A549 (cell line): ENCODE results near the gene ACTA2. TPM values are rescaled to one million over a fixed set of nuclear protein-coding genes. Genes with fewer than 3 reads are reported as not detected.

Experiments used
- ATAC-seq, 2 experiments: fragments of 200-7000 bp in 1 of 2; fragments of >200 bp in 1 of 2; cut with Nextera tagmentation in 1 of 2; cut with Tn5 transposase in 1 of 2; 3 replicates each; pipeline versions ENCODE4 v1.8.0 to v1.9.1; 2018 to 2020; ENCODE audit warnings: mild to moderate bottlenecking in 1 of 2, moderate library complexity in 1 of 2
- CTCF ChIA-PET: fragments of 300-600 bp; sonication (Branson Sonifier 250); formaldehyde crosslinking; extraction: SDS; loops from one replicate; lab custom pipeline; 2021; ENCODE audit warnings: antibody characterized with exemption, inconsistent platforms; lab: Yijun Ruan, JAX
- POLR2A ChIA-PET: fragments of 350-600 bp; formaldehyde crosslinking; extraction: SDS; loops from one replicate; lab custom pipeline; 2021; ENCODE audit warnings: antibody characterized with exemption, inconsistent platforms; lab: Yijun Ruan, JAX
- DNase-seq, 2 experiments: peaks; one replicate each; pipeline versions ENCODE4 v3.0.0 to v3.0.0-alpha.2; 2011 to 2016; ENCODE audit warnings: low read depth in 1 of 2, low spot score in 1 of 2
- FAIRE-seq: peaks from 2 replicates; lab custom pipeline; 2011; peaks lifted over from hg19 to GRCh38; lab: Jason Lieb, UNC
- H3K27ac ChIP-seq, 2 experiments: fragments of >200 bp; sonication (Bioruptor Twin); formaldehyde crosslinking; 3 replicates each; pipeline ENCODE4 v1.5.1; 2016 to 2017
- H3K4me1 ChIP-seq: fragments of >200 bp; sonication (Bioruptor Twin); formaldehyde crosslinking; 3 replicates; pipeline ENCODE4 v1.6.1; 2016
- H3K4me2 ChIP-seq: fragments of >200 bp; sonication (Bioruptor Twin); formaldehyde crosslinking; 3 replicates; pipeline ENCODE4 v1.6.1; 2016
- H3K4me3 ChIP-seq: fragments of >200 bp; sonication (Bioruptor Twin); formaldehyde crosslinking; 3 replicates; pipeline ENCODE4 v1.5.1; 2016
- H3K9me3 ChIP-seq: fragments of >200 bp; sonication (Bioruptor Twin); formaldehyde crosslinking; 3 replicates; pipeline ENCODE4 v1.6.1; 2016
- BCL3 ChIP-seq: fragments of >200 bp; sonication (Bioruptor Twin); formaldehyde crosslinking; IDR thresholded peaks from 3 replicates; pipeline ENCODE4 v1.6.1; 2016
- BHLHE40 ChIP-seq: IDR thresholded peaks from 2 replicates; pipeline ENCODE4 v1.6.1; 2012; ENCODE audit warnings: low read depth, low read length, inconsistent platforms
- CEBPB ChIP-seq, 2 experiments: fragments of >200 bp in 1 of 2; sonication (Bioruptor Twin) in 1 of 2; formaldehyde crosslinking in 1 of 2; IDR thresholded peaks; 2 replicates each; pipeline ENCODE4 v1.6.1; 2012 to 2016
- EP300 ChIP-seq, 2 experiments: fragments of >200 bp; sonication (Bioruptor Twin); formaldehyde crosslinking; IDR thresholded peaks; 2 replicates in 1 of 2; 3 replicates in 1 of 2; pipeline ENCODE4 v1.6.1; 2016 to 2017
- ESRRA ChIP-seq: fragments of 150-350 bp; IDR thresholded peaks from 2 replicates; pipeline ENCODE4 v1.6.1; 2014; ENCODE audit warnings: mild to moderate bottlenecking, low read length, borderline replicate concordance
- FOSL2 ChIP-seq, 2 experiments: fragments of 450-650 bp in 1 of 2; fragments of >200 bp in 1 of 2; sonication (Bioruptor Twin) in 1 of 2; formaldehyde crosslinking; IDR thresholded peaks; 2 replicates each; pipeline versions ENCODE4 v1.5.0 to v1.6.1; 2016 to 2020; ENCODE audit warnings: mild to moderate bottlenecking in 1 of 2, moderate library complexity in 1 of 2
- JUN ChIP-seq, 2 experiments: fragments of >200 bp; sonication (Bioruptor Twin); formaldehyde crosslinking; IDR thresholded peaks; 2 replicates in 1 of 2; 3 replicates in 1 of 2; pipeline ENCODE4 v1.6.1; 2016 to 2017
- KDM5A ChIP-seq: fragments of 200-600 bp; sonication (generic); IDR thresholded peaks from 2 replicates; pipeline ENCODE4 v1.6.1; 2016; ENCODE audit warnings: antibody characterized with exemption, mild to moderate bottlenecking
- MAFK ChIP-seq: fragments of 450-650 bp; IDR thresholded peaks from 2 replicates; pipeline ENCODE4 v1.6.1; 2014; ENCODE audit not compliant: partially characterized antibody
- MAX ChIP-seq: IDR thresholded peaks from 2 replicates; pipeline ENCODE4 v1.6.1; 2012
- MAZ ChIP-seq: fragments of 150-350 bp; IDR thresholded peaks from 2 replicates; pipeline ENCODE4 v1.6.1; 2014; ENCODE audit warnings: antibody characterized with exemption, low read depth, low read length, borderline replicate concordance
- NFE2L2 ChIP-seq: fragments of 150-350 bp; conservative IDR thresholded peaks from 2 replicates; pipeline ENCODE4 v1.6.1; 2014; ENCODE audit warnings: low read length
- NR3C1 ChIP-seq: fragments of >200 bp; sonication (Bioruptor Twin); formaldehyde crosslinking; IDR thresholded peaks from 3 replicates; pipeline ENCODE4 v1.6.1; 2017
- POLR2A ChIP-seq: IDR thresholded peaks from 2 replicates; pipeline ENCODE4 v1.6.1; 2012; ENCODE audit warnings: mild to moderate bottlenecking, low read length
- POLR2AphosphoS2 ChIP-seq: conservative IDR thresholded peaks from 2 replicates; pipeline ENCODE4 v1.6.1; 2012; ENCODE audit warnings: low read length, improper control_type of control experiment, inconsistent platforms
- RARB ChIP-seq: fragments of 250-450 bp; sonication (Bioruptor Pico); IDR thresholded peaks from 2 replicates; pipeline ENCODE4 v1.8.0; 2021; ENCODE audit warnings: mild to moderate bottlenecking, moderate library complexity
- RCOR1 ChIP-seq: fragments of 150-350 bp; IDR thresholded peaks from 2 replicates; pipeline ENCODE4 v1.6.1; 2014; ENCODE audit warnings: antibody characterized with exemption, low read length, low read depth
- REST ChIP-seq: fragments of 200-600 bp; sonication (generic); IDR thresholded peaks from 2 replicates; pipeline ENCODE4 v1.6.1; 2016; ENCODE audit warnings: antibody characterized with exemption, mild to moderate bottlenecking, moderate library complexity
- SMC3 ChIP-seq: fragments of >200 bp; sonication (Bioruptor Twin); formaldehyde crosslinking; IDR thresholded peaks from 3 replicates; pipeline ENCODE4 v1.6.1; 2018; ENCODE audit warnings: inconsistent platforms
- WGBS: methylation state at CpG from one replicate; pipeline ENCODE4 v1.1.6; 2017; ENCODE audit errors: missing lambda C conversion rate; 5-methylcytosine and 5-hydroxymethylcytosine counted together
- polyA plus RNA-seq, 4 experiments: library from polyadenylated mRNA; depleted of rRNA in 3 of 4; stranded (reverse); fragments of >200 nt; fragmentation: RNase III in 1 of 4; extraction: RNeasy Plus Mini Kit Qiagen cat#74134 plus additional on column Dnase treatment in 1 of 4; gene quantifications; 2 replicates in 3 of 4; 3 replicates in 1 of 4; pipeline ENCODE4 v1.2.3, GENCODE V29; 2011 to 2017

The ACTA2 gene
- polyA plus RNA-seq, 2 of the 4 experiments (the other 2 are of a cell fraction): 15.0 to 25.9 TPM

- Histone ChIP-seq H3K4me2 (no peak overlapping the region), H3K27ac (no peak overlapping the region), H3K9me3 (no peaks in the 10 kb centered on the region), H3K4me1 (peaks cover 12% of the 10 kb centered on the region), H3K4me3 (no peak overlapping the region)
- ATAC-seq (no peak), FAIRE-seq (no peak), DNase-seq (no peak)
- TF ChIP-seq POLR2AphosphoS2 (no peak), MAZ (no peak)
- 87% methylated on average over 5 of the region's 5 CpGs for WGBS
- POLR2A ChIA-PET: no interaction called here
- CTCF ChIA-PET: interaction anchor here (1.1 to 2.0 kb wide), 4 partner anchors 11 to 58 kb away, joined by 3 to 7 read pairs (median 4); partner anchors contain the start of gene FAS
Observed at GRCh38 chr10:88971221-88972061, 18.9 kb upstream of the ACTA2 start.

- FAIRE-seq: no peak
- H3K4me2 ChIP-seq: no peak overlapping the region
- ATAC-seq: no peak
- WGBS: 77% methylated on average over 2 of the region's 2 CpGs
- no peak overlapping the region for H3K27ac ChIP-seq
- H3K4me1 ChIP-seq: no peaks in the 10 kb centered on the region
- CTCF ChIA-PET: interaction anchor here (1.1 to 1.6 kb wide), 4 partner anchors 10 to 36 kb away, joined by 5 to 7 read pairs (median 6); no protein-coding TSS in a partner anchor
- no peak overlapping the region for H3K4me3 ChIP-seq
- no peak for TF ChIP-seq NFE2L2
- no peak for TF ChIP-seq KDM5A
- TF ChIP-seq REST: no peak
- no peak for TF ChIP-seq NR3C1
- no peak for TF ChIP-seq BHLHE40
- TF ChIP-seq ESRRA: no peak
- no peak for TF ChIP-seq FOSL2 (IDR thresholded peaks at IDR 0.05)
- TF ChIP-seq FOSL2 (CRISPR knock-in tag; IDR thresholded peaks at IDR 0.05): no peak
- TF ChIP-seq SMC3: no peak
- no peak for TF ChIP-seq RCOR1
- TF ChIP-seq MAX: no peak
- TF ChIP-seq CEBPB (IDR thresholded peaks at IDR 0.05): no peak
- TF ChIP-seq BCL3: no peak
- TF ChIP-seq RARB (CRISPR knock-in tag): no peak
- TF ChIP-seq MAFK: no peak
- H3K9me3 ChIP-seq: no peaks in the 10 kb centered on the region
- no peak for DNase-seq
- POLR2A ChIA-PET: no interaction called here
Observed at GRCh38 chr10:88968391-88968790, 15.8 kb upstream of the ACTA2 start.

GRCh38 chr10:88966797-88967196 lies 14.2 kb upstream of the ACTA2 start:
- ATAC-seq (no peak), DNase-seq (no peak), FAIRE-seq (no peak)
- Histone ChIP-seq H3K9me3 (no peaks in the 10 kb centered on the region), H3K4me2 (no peak overlapping the region), H3K4me3 (no peak overlapping the region), H3K4me1 (no peaks in the 10 kb centered on the region), H3K27ac (no peak overlapping the region)
- 62% methylated on average over 3 of the region's 3 CpGs for WGBS
- POLR2A ChIA-PET: no interaction called here
- TF ChIP-seq JUN (IDR thresholded peaks at IDR 0.05) (no peak), CEBPB (IDR thresholded peaks at IDR 0.05) (no peak), EP300 (IDR thresholded peaks at IDR 0.05) (no peak), POLR2A (no peak)
- CTCF ChIA-PET: interaction anchor here (1.2 to 1.5 kb wide), 2 partner anchors 9 to 32 kb away, joined by 3 read pairs; no protein-coding TSS in a partner anchor
